ENCODE data around the gene HMGXB4.

DNA sequence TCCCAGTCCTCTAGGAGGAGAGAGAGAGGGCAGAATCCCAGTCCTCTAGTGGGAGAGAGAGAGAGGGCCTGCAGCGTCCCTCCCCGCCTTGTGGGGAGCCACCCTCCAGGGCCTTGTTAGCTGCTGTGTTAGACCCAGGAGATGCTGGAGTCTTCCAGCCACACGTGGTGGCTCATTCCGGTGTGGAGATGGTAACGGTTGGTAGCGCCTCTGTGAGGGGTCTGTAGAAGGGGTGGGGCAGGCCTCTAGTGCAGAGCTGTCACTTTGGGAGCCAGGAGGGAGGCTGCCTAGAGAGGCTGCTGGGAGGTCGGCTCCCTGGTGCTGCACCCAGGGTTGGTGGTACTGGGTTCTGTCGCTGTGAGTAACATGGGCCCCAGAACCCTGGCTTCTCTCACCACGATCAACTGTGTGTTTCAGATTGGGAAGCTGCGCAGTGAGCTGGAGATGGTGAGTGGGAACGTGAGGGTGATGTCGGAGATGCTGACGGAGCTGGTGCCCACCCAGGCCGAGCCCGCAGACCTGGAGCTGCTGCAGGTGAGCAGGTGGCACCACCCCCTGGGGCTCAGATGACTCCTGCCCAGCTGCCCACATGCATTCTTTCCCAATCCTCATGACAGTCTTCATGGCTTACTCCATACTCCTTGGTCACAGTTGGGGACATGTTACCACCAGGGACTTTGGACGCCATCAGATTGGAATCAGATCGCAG lies 69.7 kb downstream of the HMGXB4 start:
- TF ChIP-seq, protein P1, sequence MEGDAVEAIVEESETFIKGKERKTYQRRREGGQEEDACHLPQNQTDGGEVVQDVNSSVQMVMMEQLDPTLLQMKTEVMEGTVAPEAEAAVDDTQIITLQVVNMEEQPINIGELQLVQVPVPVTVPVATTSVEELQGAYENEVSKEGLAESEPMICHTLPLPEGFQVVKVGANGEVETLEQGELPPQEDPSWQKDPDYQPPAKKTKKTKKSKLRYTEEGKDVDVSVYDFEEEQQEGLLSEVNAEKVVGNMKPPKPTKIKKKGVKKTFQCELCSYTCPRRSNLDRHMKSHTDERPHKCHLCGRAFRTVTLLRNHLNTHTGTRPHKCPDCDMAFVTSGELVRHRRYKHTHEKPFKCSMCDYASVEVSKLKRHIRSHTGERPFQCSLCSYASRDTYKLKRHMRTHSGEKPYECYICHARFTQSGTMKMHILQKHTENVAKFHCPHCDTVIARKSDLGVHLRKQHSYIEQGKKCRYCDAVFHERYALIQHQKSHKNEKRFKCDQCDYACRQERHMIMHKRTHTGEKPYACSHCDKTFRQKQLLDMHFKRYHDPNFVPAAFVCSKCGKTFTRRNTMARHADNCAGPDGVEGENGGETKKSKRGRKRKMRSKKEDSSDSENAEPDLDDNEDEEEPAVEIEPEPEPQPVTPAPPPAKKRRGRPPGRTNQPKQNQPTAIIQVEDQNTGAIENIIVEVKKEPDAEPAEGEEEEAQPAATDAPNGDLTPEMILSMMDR (IDR thresholded peaks at IDR 0.05; ENCODE audit: low read depth, low read length) = no peak
- no peak for TF ChIP-seq POLR2A (IDR thresholded peaks at IDR 0.05; ENCODE audit: extremely low read depth, insufficient read length)

Measured in NB4 (cell line).